ENCODE results near the gene PRR9. TPM values are rescaled to one million over a fixed set of nuclear protein-coding genes. Genes with fewer than 3 reads are reported as not detected.

Gene PRR9
- total RNA-seq, 1 donor from 2014 or later: not detected

DNA sequence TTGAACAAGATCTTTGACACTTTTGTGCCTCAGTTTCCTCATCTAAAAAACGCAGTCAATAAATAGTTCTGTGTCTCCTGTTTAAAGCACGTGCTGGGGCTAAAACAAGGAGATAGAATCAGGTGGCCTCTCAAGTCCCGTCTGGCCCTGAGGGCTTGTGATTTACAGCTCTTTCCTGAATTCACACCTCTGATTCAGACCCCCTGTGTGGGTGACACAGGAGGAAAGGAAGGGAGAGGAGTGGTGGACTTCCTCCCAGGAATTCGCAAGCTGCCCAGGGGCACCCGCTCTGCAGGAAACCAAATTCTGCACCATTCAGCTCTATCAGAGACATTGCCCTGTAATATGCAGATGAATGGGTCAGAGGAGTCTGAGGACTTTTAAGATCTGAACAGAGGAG lies 5.2 kb upstream of the PRR9 start:
- Mint-ChIP-seq H3K4me1 (peaks cover 12% of the 10 kb centered on the region), H3K9me3 (no peaks in the 10 kb centered on the region), H3K4me3 (no peak overlapping the region), H3K27ac (no peak overlapping the region), H3K36me3 (no peaks in the 10 kb centered on the region), H3K27me3 (ENCODE audit: insufficient read depth, low read depth) (peaks cover 6% of the 10 kb centered on the region)
- Histone ChIP-seq H3K9me3 (ENCODE audit: low read depth) (peaks cover 5% of the 10 kb centered on the region), H3K4me2 (no peak overlapping the region), H3K79me2 (ENCODE audit: low read depth) (no peaks in the 10 kb centered on the region), H3K27me3 (no peaks in the 10 kb centered on the region), H4K20me1 (ENCODE audit: low read depth) (no peaks in the 10 kb centered on the region), H3K36me3 (no peaks in the 10 kb centered on the region), H3F3A (ENCODE audit: low read depth) (no peaks in the 10 kb centered on the region), H3K9ac (no peak overlapping the region), H3K27ac (no peak overlapping the region), H3K4me1 (no peaks in the 10 kb centered on the region), H3K4me3 (no peak overlapping the region), H2AFZ (replicated peaks) (no peak overlapping the region)
- TF ChIP-seq, protein P1, sequence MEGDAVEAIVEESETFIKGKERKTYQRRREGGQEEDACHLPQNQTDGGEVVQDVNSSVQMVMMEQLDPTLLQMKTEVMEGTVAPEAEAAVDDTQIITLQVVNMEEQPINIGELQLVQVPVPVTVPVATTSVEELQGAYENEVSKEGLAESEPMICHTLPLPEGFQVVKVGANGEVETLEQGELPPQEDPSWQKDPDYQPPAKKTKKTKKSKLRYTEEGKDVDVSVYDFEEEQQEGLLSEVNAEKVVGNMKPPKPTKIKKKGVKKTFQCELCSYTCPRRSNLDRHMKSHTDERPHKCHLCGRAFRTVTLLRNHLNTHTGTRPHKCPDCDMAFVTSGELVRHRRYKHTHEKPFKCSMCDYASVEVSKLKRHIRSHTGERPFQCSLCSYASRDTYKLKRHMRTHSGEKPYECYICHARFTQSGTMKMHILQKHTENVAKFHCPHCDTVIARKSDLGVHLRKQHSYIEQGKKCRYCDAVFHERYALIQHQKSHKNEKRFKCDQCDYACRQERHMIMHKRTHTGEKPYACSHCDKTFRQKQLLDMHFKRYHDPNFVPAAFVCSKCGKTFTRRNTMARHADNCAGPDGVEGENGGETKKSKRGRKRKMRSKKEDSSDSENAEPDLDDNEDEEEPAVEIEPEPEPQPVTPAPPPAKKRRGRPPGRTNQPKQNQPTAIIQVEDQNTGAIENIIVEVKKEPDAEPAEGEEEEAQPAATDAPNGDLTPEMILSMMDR (IDR thresholded peaks at IDR 0.05): no peak
- TF ChIP-seq EZH2 (IDR thresholded peaks at IDR 0.05) (no peak), EZH2phosphoT487 (IDR thresholded peaks at IDR 0.05) (no peak)
- no peak for DNase-seq (ENCODE audit: low spot score)

DNA sequence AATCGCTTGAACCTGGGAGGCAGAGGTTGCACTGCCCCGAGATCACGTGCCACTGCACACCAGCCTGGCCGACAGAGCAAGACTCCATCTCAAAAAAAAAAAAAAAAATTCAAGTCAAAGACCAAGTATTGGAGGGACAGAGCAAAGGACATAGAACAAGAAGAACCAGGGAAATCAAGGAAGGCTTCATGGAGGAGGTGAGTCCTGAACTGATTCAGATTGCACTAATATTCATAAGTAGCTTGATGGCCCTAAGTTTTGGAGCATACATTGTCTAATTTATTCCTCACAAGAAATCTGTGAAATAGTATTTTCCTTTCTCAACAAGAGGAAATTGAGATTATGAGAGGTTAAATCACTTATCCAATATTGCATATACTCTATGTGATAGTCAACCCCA lies 3.9 kb upstream of the PRR9 start:
- Histone ChIP-seq H4K20me1 (ENCODE audit: low read depth) (no peaks in the 10 kb centered on the region), H3K4me1 (no peaks in the 10 kb centered on the region), H3K27ac (no peak overlapping the region), H3F3A (ENCODE audit: low read depth) (no peaks in the 10 kb centered on the region), H3K9ac (no peak overlapping the region), H3K4me3 (no peak overlapping the region), H3K4me2 (no peak overlapping the region), H2AFZ (replicated peaks) (no peak overlapping the region), H3K9me3 (ENCODE audit: low read depth) (no peaks in the 10 kb centered on the region), H3K27me3 (no peaks in the 10 kb centered on the region), H3K79me2 (ENCODE audit: low read depth) (no peaks in the 10 kb centered on the region), H3K36me3 (no peaks in the 10 kb centered on the region)
- H3K4me1 Mint-ChIP-seq: peaks cover 12% of the 10 kb centered on the region
- no peak overlapping the region for H3K4me3 Mint-ChIP-seq
- H3K36me3 Mint-ChIP-seq: no peaks in the 10 kb centered on the region
- H3K27me3 Mint-ChIP-seq (ENCODE audit: insufficient read depth, low read depth): peaks cover 4% of the 10 kb centered on the region
- TF ChIP-seq, protein P1 (IDR thresholded peaks at IDR 0.05): no peak
- TF ChIP-seq EZH2 (IDR thresholded peaks at IDR 0.05) (no peak), EZH2phosphoT487 (IDR thresholded peaks at IDR 0.05) (no peak)
- DNase-seq (ENCODE audit: low spot score): no peak
- H3K9me3 Mint-ChIP-seq: no peaks in the 10 kb centered on the region
- no peak overlapping the region for H3K27ac Mint-ChIP-seq

DNA sequence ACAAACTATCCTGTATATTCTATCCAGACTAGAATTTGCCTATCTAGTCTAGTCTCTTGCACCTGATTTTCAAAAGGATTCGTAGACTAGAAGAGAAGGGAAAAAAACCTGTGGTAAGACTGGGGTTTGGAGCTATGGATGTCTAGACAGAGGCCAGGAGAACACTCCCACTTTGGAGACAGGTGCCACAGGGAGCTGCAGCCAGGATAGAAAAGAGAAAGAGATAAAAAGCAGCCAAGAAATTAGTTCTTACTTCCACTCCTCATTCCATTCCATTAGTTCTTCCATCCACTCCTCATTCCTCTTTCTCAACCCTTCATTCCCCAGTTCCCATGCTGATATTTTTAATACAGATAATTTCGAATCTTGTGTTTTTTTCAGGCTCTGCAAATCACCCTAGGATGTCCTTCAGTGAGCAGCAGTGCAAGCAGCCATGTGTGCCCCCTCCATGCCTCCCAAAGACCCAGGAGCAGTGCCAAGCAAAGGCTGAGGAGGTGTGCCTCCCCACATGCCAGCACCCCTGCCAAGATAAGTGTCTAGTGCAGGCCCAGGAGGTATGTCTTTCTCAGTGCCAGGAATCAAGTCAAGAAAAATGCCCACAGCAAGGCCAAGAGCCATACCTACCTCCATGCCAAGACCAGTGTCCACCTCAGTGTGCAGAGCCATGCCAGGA lies 496 bp downstream of the PRR9 start:
- H2AFZ ChIP-seq (replicated peaks): no peak overlapping the region
- H3K4me2 ChIP-seq: no peak overlapping the region
- no peaks in the 10 kb centered on the region for H3K9me3 Mint-ChIP-seq
- H3K4me3 Mint-ChIP-seq: no peak overlapping the region
- H3K36me3 Mint-ChIP-seq: no peaks in the 10 kb centered on the region
- H3K4me3 ChIP-seq: no peak overlapping the region
- H4K20me1 ChIP-seq (ENCODE audit: low read depth): no peaks in the 10 kb centered on the region
- no peak overlapping the region for H3K9ac ChIP-seq
- no peaks in the 10 kb centered on the region for H3K9me3 ChIP-seq (ENCODE audit: low read depth)
- no peaks in the 10 kb centered on the region for H3K27me3 ChIP-seq
- no peaks in the 10 kb centered on the region for H3F3A ChIP-seq (ENCODE audit: low read depth)
- H3K27me3 Mint-ChIP-seq (ENCODE audit: insufficient read depth, low read depth): peaks cover 11% of the 10 kb centered on the region
- H3K4me1 ChIP-seq: no peaks in the 10 kb centered on the region
- H3K27ac ChIP-seq: no peak overlapping the region
- H3K4me1 Mint-ChIP-seq: no peaks in the 10 kb centered on the region
- no peaks in the 10 kb centered on the region for H3K36me3 ChIP-seq
- DNase-seq (ENCODE audit: low spot score): no peak
- H3K79me2 ChIP-seq (ENCODE audit: low read depth): no peaks in the 10 kb centered on the region
- no peak overlapping the region for H3K27ac Mint-ChIP-seq
- TF ChIP-seq, protein P1 (IDR thresholded peaks at IDR 0.05): no peak
- TF ChIP-seq EZH2 (IDR thresholded peaks at IDR 0.05) (no peak), EZH2phosphoT487 (IDR thresholded peaks at IDR 0.05) (no peak)
